Nephron progenitor cell (in vitro differentiated cells): ENCODE measurements around the gene CD19.
A peak's percentile ranks its signal among the peaks of the same experiment; 100 is the strongest.

Experiments
- DNase-seq: peaks from one replicate; pipeline ENCODE4 v3.0.0; 2021
- H3K27ac Mint-ChIP-seq: 2 replicates; pipeline ENCODE4 v1.8.0; 2021; ENCODE audit warnings: mild to moderate bottlenecking, moderate library complexity, mixed read lengths
- H3K27me3 Mint-ChIP-seq: 2 replicates; pipeline ENCODE4 v1.8.0; 2021; ENCODE audit warnings: mild to moderate bottlenecking, low read depth, mixed read lengths; ENCODE audit not compliant: poor library complexity
- H3K36me3 Mint-ChIP-seq: 2 replicates; pipeline ENCODE4 v1.8.0; 2021; ENCODE audit warnings: low read depth, mixed read lengths
- H3K4me1 Mint-ChIP-seq: 2 replicates; pipeline ENCODE4 v1.8.0; 2021; ENCODE audit warnings: mixed read lengths
- H3K4me3 Mint-ChIP-seq: 2 replicates; pipeline ENCODE4 v1.8.0; 2021; ENCODE audit warnings: mild to moderate bottlenecking, moderate library complexity, mixed read lengths
- H3K9me3 Mint-ChIP-seq: 2 replicates; pipeline ENCODE4 v1.8.0; 2021; ENCODE audit warnings: mild to moderate bottlenecking, moderate library complexity, mixed read lengths
- TF ChIP-seq, protein P1 (sequence below): fragments of 200-600 bp; sonication (generic); IDR thresholded peaks from 2 replicates; pipeline ENCODE4 v1.5.0; 2021; ENCODE audit warnings: antibody characterized with exemption

CD19 gene

GRCh38 chr16:28946681-28947080 is 14.9 kb downstream of the CD19 start:
- TF ChIP-seq, protein P1, sequence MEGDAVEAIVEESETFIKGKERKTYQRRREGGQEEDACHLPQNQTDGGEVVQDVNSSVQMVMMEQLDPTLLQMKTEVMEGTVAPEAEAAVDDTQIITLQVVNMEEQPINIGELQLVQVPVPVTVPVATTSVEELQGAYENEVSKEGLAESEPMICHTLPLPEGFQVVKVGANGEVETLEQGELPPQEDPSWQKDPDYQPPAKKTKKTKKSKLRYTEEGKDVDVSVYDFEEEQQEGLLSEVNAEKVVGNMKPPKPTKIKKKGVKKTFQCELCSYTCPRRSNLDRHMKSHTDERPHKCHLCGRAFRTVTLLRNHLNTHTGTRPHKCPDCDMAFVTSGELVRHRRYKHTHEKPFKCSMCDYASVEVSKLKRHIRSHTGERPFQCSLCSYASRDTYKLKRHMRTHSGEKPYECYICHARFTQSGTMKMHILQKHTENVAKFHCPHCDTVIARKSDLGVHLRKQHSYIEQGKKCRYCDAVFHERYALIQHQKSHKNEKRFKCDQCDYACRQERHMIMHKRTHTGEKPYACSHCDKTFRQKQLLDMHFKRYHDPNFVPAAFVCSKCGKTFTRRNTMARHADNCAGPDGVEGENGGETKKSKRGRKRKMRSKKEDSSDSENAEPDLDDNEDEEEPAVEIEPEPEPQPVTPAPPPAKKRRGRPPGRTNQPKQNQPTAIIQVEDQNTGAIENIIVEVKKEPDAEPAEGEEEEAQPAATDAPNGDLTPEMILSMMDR: no peak
- Mint-ChIP-seq H3K9me3 (no peaks in the 10 kb centered on the region), H3K27ac (no peak overlapping the region), H3K4me3 (no peak overlapping the region), H3K36me3 (no peaks in the 10 kb centered on the region), H3K27me3 (peaks cover 16% of the 10 kb centered on the region), H3K4me1 (peaks cover 31% of the 10 kb centered on the region)
- DNase-seq: no peak

- peak within 1 kb of the TSS; percentile 98 for H3K4me3 Mint-ChIP-seq
- H3K9me3 Mint-ChIP-seq: no peaks in the 10 kb centered on the region
- H3K36me3 Mint-ChIP-seq: peaks cover 29% of the 10 kb centered on the region
- peaks cover 26% of the 10 kb centered on the region for H3K4me1 Mint-ChIP-seq
- peaks cover 16% of the 10 kb centered on the region for H3K27me3 Mint-ChIP-seq
- peak; percentile 100 for DNase-seq
- TF ChIP-seq, protein P1: no peak
- H3K27ac Mint-ChIP-seq: peak within 1 kb of the TSS; percentile 96
Observed at GRCh38 chr16:28950648-28951409, 19.1 kb downstream of the CD19 start, which contains the start of gene NFATC2IP. NFATC2IP (plus strand) TSS chr16:28950937; CDS start chr16:28951012, 75 bp downstream.

GRCh38 chr16:28951410-28951943 is 19.7 kb downstream of the CD19 start:
- TF ChIP-seq, protein P1: no peak
- Mint-ChIP-seq H3K27me3 (peaks cover 16% of the 10 kb centered on the region), H3K4me1 (peaks cover 23% of the 10 kb centered on the region), H3K9me3 (no peaks in the 10 kb centered on the region), H3K27ac (peak overlapping the region; percentile 79), H3K36me3 (peaks cover 34% of the 10 kb centered on the region), H3K4me3 (peak overlapping the region; percentile 98)
- no peak for DNase-seq

- Mint-ChIP-seq H3K27me3 (no peaks in the 10 kb centered on the region), H3K27ac (no peak overlapping the region), H3K9me3 (no peaks in the 10 kb centered on the region), H3K4me1 (no peaks in the 10 kb centered on the region), H3K4me3 (no peak overlapping the region), H3K36me3 (peaks cover 74% of the 10 kb centered on the region)
- DNase-seq: no peak
- TF ChIP-seq, protein P1: no peak
Observed at GRCh38 chr16:28958216-28958615, 26.4 kb downstream of the CD19 start.

DNA sequence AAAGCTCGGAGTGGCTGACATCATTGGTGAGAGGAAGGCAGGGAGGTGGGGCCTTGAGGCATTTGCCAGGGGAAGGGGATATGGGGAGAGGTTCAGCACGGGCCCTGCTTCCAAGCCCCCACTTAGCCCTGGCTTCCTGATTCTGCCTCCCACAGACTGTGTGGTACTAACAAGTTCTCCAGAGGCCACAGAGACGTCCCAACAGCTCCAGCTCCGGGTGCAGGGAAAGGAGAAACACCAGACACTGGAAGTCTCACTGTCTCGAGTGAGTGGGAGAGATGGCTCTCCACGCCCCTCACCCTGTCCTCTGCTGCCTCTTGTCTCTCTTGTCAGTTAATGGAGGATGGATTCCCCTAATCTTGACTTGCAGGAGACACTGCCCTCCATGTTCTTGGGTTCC is 27.1 kb downstream of the CD19 start:
- no peak overlapping the region for H3K4me3 Mint-ChIP-seq
- H3K36me3 Mint-ChIP-seq: peaks cover 75% of the 10 kb centered on the region
- no peaks in the 10 kb centered on the region for H3K4me1 Mint-ChIP-seq
- no peak overlapping the region for H3K27ac Mint-ChIP-seq
- no peak for DNase-seq
- H3K27me3 Mint-ChIP-seq: no peaks in the 10 kb centered on the region
- no peaks in the 10 kb centered on the region for H3K9me3 Mint-ChIP-seq
- TF ChIP-seq, protein P1: no peak
